ENCODE results near the gene CA5B. TPM values are rescaled to one million over a fixed set of nuclear protein-coding genes. Genes with fewer than 3 reads are reported as not detected.
A peak's percentile ranks its signal among the peaks of the same experiment; 100 is the strongest.

The CA5B gene
- total and polyA plus RNA-seq, 2 donors (not counting 1 experiment from before 2014, with no cell fraction given), result 7.4 to 11.6 TPM

- Histone ChIP-seq H3K4me3 (replicated peaks in 1 of 4; ENCODE audit: control extremely low read depth in 1 of 4, insufficient read depth in 1 of 4, low read depth in 3 of 4, low read length in 4 of 4) (peak overlapping the region; percentile 12 to 58 (median 48)), H3K36me3 (ENCODE audit: control insufficient read depth, insufficient read depth, low read length) (no peaks in the 10 kb centered on the region), H3K9me3 (ENCODE audit: control insufficient read depth, insufficient read depth, low read depth, low read length) (no peaks in the 10 kb centered on the region), H4K20me1 (ENCODE audit: control insufficient read depth, extremely low read depth, insufficient read depth, low read length) (no peaks in the 10 kb centered on the region), H3K9ac (ENCODE audit: insufficient read depth, low read length) (no peak overlapping the region), H3K79me2 (ENCODE audit: control insufficient read depth, insufficient read depth, low read length) (no peaks in the 10 kb centered on the region), H3K27me3 (ENCODE audit: control insufficient read depth, insufficient read depth, low read length) (no peaks in the 10 kb centered on the region), H2AFZ (ENCODE audit: low read length) (peak overlapping the region; percentile 63), H3K4me2 (ENCODE audit: extremely low read depth, insufficient read depth, low read length) (peak overlapping the region; percentile 82), H3K4me1 (ENCODE audit: control insufficient read depth, extremely low read depth, insufficient read depth, low read length) (no peaks in the 10 kb centered on the region), H3K27ac (ENCODE audit: insufficient read depth, low read length) (no peak overlapping the region)
- no peak for DNase-seq (ENCODE audit: low read depth in 2 of 2)
- TF ChIP-seq EZH2 (IDR thresholded peaks at IDR 0.05; ENCODE audit: low read length, missing control alignments), result no peak
Observed at GRCh38 chrX:15737190-15737958, 696 bp upstream of the CA5B start.

GRCh38 chrX:15739886-15740285 is 1.8 kb downstream of the CA5B start:
- Histone ChIP-seq H3K4me3 (replicated peaks in 1 of 4; ENCODE audit: control extremely low read depth in 1 of 4, insufficient read depth in 1 of 4, low read depth in 3 of 4, low read length in 4 of 4) (no peak overlapping the region), H3K36me3 (ENCODE audit: control insufficient read depth, insufficient read depth, low read length) (no peaks in the 10 kb centered on the region), H3K27ac (ENCODE audit: insufficient read depth, low read length) (no peak overlapping the region), H3K4me2 (ENCODE audit: extremely low read depth, insufficient read depth, low read length) (no peak overlapping the region), H3K9ac (ENCODE audit: insufficient read depth, low read length) (no peak overlapping the region), H3K27me3 (ENCODE audit: control insufficient read depth, insufficient read depth, low read length) (no peaks in the 10 kb centered on the region), H4K20me1 (ENCODE audit: control insufficient read depth, extremely low read depth, insufficient read depth, low read length) (no peaks in the 10 kb centered on the region), H3K79me2 (ENCODE audit: control insufficient read depth, insufficient read depth, low read length) (no peaks in the 10 kb centered on the region), H3K9me3 (ENCODE audit: control insufficient read depth, insufficient read depth, low read depth, low read length) (no peaks in the 10 kb centered on the region), H2AFZ (ENCODE audit: low read length) (no peak overlapping the region), H3K4me1 (ENCODE audit: control insufficient read depth, extremely low read depth, insufficient read depth, low read length) (no peaks in the 10 kb centered on the region)
- peak in 1 of 2 donors; percentile 47 for DNase-seq (ENCODE audit: low read depth in 2 of 2)
- no peak for TF ChIP-seq CTCF (conservative IDR thresholded peaks at IDR 0.05 in 1 of 2, IDR thresholded peaks at IDR 0.05 in 1 of 2; ENCODE audit: low read depth in 1 of 2, low read length in 2 of 2)
- TF ChIP-seq EZH2 (IDR thresholded peaks at IDR 0.05; ENCODE audit: low read length, missing control alignments), result no peak

- no peaks in the 10 kb centered on the region for H3K27me3 ChIP-seq (ENCODE audit: control insufficient read depth, insufficient read depth, low read length)
Observed at GRCh38 chrX:15744181-15744867, 6.3 kb downstream of the CA5B start.

More at GRCh38 chrX:15744181-15744867, 6.3 kb downstream of the CA5B start:
- H3K9me3 ChIP-seq (ENCODE audit: control insufficient read depth, insufficient read depth, low read depth, low read length), result no peaks in the 10 kb centered on the region
- no peaks in the 10 kb centered on the region for H3K36me3 ChIP-seq (ENCODE audit: control insufficient read depth, insufficient read depth, low read length)
- no peaks in the 10 kb centered on the region for H3K79me2 ChIP-seq (ENCODE audit: control insufficient read depth, insufficient read depth, low read length)
- peak in 1 of 2 donors; percentile 1 for DNase-seq (ENCODE audit: low read depth in 2 of 2)
- TF ChIP-seq CTCF (conservative IDR thresholded peaks at IDR 0.05 in 1 of 2, IDR thresholded peaks at IDR 0.05 in 1 of 2; ENCODE audit: low read depth in 1 of 2, low read length in 2 of 2) (no peak), EZH2 (IDR thresholded peaks at IDR 0.05; ENCODE audit: low read length, missing control alignments) (no peak)
- H3K27ac ChIP-seq (ENCODE audit: insufficient read depth, low read length), result no peak overlapping the region
- H3K4me1 ChIP-seq (ENCODE audit: control insufficient read depth, extremely low read depth, insufficient read depth, low read length), result no peaks in the 10 kb centered on the region
- no peak overlapping the region for H3K4me2 ChIP-seq (ENCODE audit: extremely low read depth, insufficient read depth, low read length)
- no peak overlapping the region for H3K4me3 ChIP-seq (replicated peaks in 1 of 4; ENCODE audit: control extremely low read depth in 1 of 4, insufficient read depth in 1 of 4, low read depth in 3 of 4, low read length in 4 of 4)
- no peak overlapping the region for H2AFZ ChIP-seq (ENCODE audit: low read length)
- no peaks in the 10 kb centered on the region for H4K20me1 ChIP-seq (ENCODE audit: control insufficient read depth, extremely low read depth, insufficient read depth, low read length)
- no peak overlapping the region for H3K9ac ChIP-seq (ENCODE audit: insufficient read depth, low read length)
